Astrocyte (in vitro differentiated cells and primary cell): ENCODE measurements around the gene NUP50. TPM values are rescaled to one million over a fixed set of nuclear protein-coding genes. Genes with fewer than 3 reads are reported as not detected.

Experiments
- DNase-seq: peaks from one replicate; pipeline ENCODE4 v3.0.0-alpha.2; 2010; ENCODE audit warnings: low read depth
- FAIRE-seq: peaks from 2 replicates; lab custom pipeline; 2011; peaks lifted over from hg19 to GRCh38; lab: Jason Lieb, UNC
- H2AFZ ChIP-seq: 2 replicates; pipeline ENCODE4 v1.6.0; 2012; ENCODE audit warnings: low read depth, low read length, inconsistent platforms
- H3K27ac ChIP-seq: 2 replicates; pipeline ENCODE4 v1.5.1; 2011; ENCODE audit warnings: low read depth, low read length, inconsistent platforms
- H3K27me3 ChIP-seq: 2 replicates; pipeline ENCODE4 v1.6.0; 2011; ENCODE audit warnings: low read length, inconsistent platforms; ENCODE audit not compliant: insufficient read depth
- H3K36me3 ChIP-seq: 2 replicates; pipeline ENCODE4 v1.5.1; 2011; ENCODE audit warnings: low read length, inconsistent platforms; ENCODE audit not compliant: insufficient read depth
- H3K4me1 ChIP-seq: 2 replicates; pipeline ENCODE4 v1.5.1; 2011; ENCODE audit warnings: low read length, inconsistent platforms; ENCODE audit not compliant: insufficient read depth
- H3K4me2 ChIP-seq: 2 replicates; pipeline ENCODE4 v1.6.0; 2012; ENCODE audit warnings: low read length, inconsistent platforms
- H3K4me3 ChIP-seq: 2 replicates; pipeline ENCODE4 v1.5.1; 2011; ENCODE audit warnings: low read depth, mild to moderate bottlenecking, low read length, inconsistent platforms; ENCODE audit not compliant: insufficient read depth
- H3K79me2 ChIP-seq: 2 replicates; pipeline ENCODE4 v1.6.0; 2012; ENCODE audit warnings: mild to moderate bottlenecking, low read length, inconsistent platforms; ENCODE audit not compliant: insufficient read depth
- H3K9ac ChIP-seq: 2 replicates; pipeline ENCODE4 v1.6.0; 2012; ENCODE audit warnings: mild to moderate bottlenecking, low read length, inconsistent platforms
- H3K9me3 ChIP-seq: 2 replicates; pipeline ENCODE4 v1.5.1; 2012; ENCODE audit warnings: low read depth, mild to moderate bottlenecking, low read length, inconsistent platforms; ENCODE audit not compliant: insufficient read depth
- H4K20me1 ChIP-seq: 2 replicates; pipeline ENCODE4 v1.6.0; 2012; ENCODE audit warnings: low read length, inconsistent platforms; ENCODE audit not compliant: insufficient read depth
- H3K27ac Mint-ChIP-seq: one replicate; pipeline ENCODE4 v1.8.0; 2021; ENCODE audit warnings: mild to moderate bottlenecking, mixed read lengths; ENCODE audit not compliant: unreplicated experiment
- H3K27me3 Mint-ChIP-seq: one replicate; pipeline ENCODE4 v1.8.0; 2021; ENCODE audit warnings: low read depth, mixed read lengths; ENCODE audit not compliant: unreplicated experiment
- H3K36me3 Mint-ChIP-seq: one replicate; pipeline ENCODE4 v1.8.0; 2021; ENCODE audit warnings: low read depth, mixed read lengths; ENCODE audit not compliant: unreplicated experiment
- H3K4me1 Mint-ChIP-seq: one replicate; pipeline ENCODE4 v1.8.0; 2021; ENCODE audit warnings: low read depth, mixed read lengths; ENCODE audit not compliant: unreplicated experiment
- H3K4me3 Mint-ChIP-seq: one replicate; pipeline ENCODE4 v1.8.0; 2021; ENCODE audit warnings: mild to moderate bottlenecking, moderate library complexity, mixed read lengths; ENCODE audit not compliant: unreplicated experiment
- H3K9me3 Mint-ChIP-seq: one replicate; pipeline ENCODE4 v1.8.0; 2021; ENCODE audit warnings: mild to moderate bottlenecking, mixed read lengths; ENCODE audit not compliant: unreplicated experiment
- CTCF ChIP-seq: IDR thresholded peaks from 2 replicates; pipeline ENCODE4 v1.5.1; 2011; ENCODE audit warnings: low read depth, mild to moderate bottlenecking, inconsistent platforms, low read length, moderate library complexity; ENCODE audit not compliant: insufficient read depth
- EZH2 ChIP-seq: IDR thresholded peaks from 2 replicates; pipeline ENCODE4 v1.6.1; 2012; ENCODE audit warnings: mild to moderate bottlenecking, low read length, inconsistent platforms; ENCODE audit not compliant: insufficient read depth
- total RNA-seq: library from RNA; stranded (reverse); gene quantifications from 2 replicates; pipeline ENCODE4 v1.2.1, GENCODE V29; 2021

Gene NUP50
- total RNA-seq, 1 donor from 2014 or later = 56.4 TPM

- Mint-ChIP-seq H3K27ac (no peak overlapping the region), H3K36me3 (peaks cover 26% of the 10 kb centered on the region), H3K27me3 (no peaks in the 10 kb centered on the region), H3K9me3 (no peaks in the 10 kb centered on the region), H3K4me3 (peak overlapping the region; percentile 30), H3K4me1 (peaks cover 14% of the 10 kb centered on the region)
- H3K4me3 ChIP-seq = peak overlapping the region; percentile 11
- TF ChIP-seq EZH2 = no peak
- no peak for TF ChIP-seq CTCF
- no peak overlapping the region for H2AFZ ChIP-seq
- H3K4me1 ChIP-seq = peaks cover 27% of the 10 kb centered on the region
- no peaks in the 10 kb centered on the region for H3K79me2 ChIP-seq
- peak; percentile 65 for FAIRE-seq
- no peaks in the 10 kb centered on the region for H3K36me3 ChIP-seq
- peak; percentile 99 for DNase-seq
- no peaks in the 10 kb centered on the region for H3K9me3 ChIP-seq
- H3K27ac ChIP-seq = peak overlapping the region; percentile 100
- peak overlapping the region; percentile 94 for H3K9ac ChIP-seq
- peaks cover 8% of the 10 kb centered on the region for H4K20me1 ChIP-seq
- peak overlapping the region; percentile 82 for H3K4me2 ChIP-seq
- H3K27me3 ChIP-seq = no peaks in the 10 kb centered on the region
Observed at GRCh38 chr22:45201678-45202332, 38.1 kb downstream of the NUP50 start.

- H3K27ac Mint-ChIP-seq = no peak overlapping the region
- peak overlapping the region; percentile 77 for H3K9ac ChIP-seq
- peak overlapping the region; percentile 100 for H3K27ac ChIP-seq
- TF ChIP-seq CTCF = no peak
- H3K36me3 Mint-ChIP-seq = peaks cover 26% of the 10 kb centered on the region
- H3K9me3 Mint-ChIP-seq = no peaks in the 10 kb centered on the region
- H2AFZ ChIP-seq = no peak overlapping the region
- no peaks in the 10 kb centered on the region for H3K27me3 ChIP-seq
- peak overlapping the region; percentile 55 for H3K4me2 ChIP-seq
- peaks cover 8% of the 10 kb centered on the region for H4K20me1 ChIP-seq
- H3K4me1 ChIP-seq = peaks cover 29% of the 10 kb centered on the region
- H3K27me3 Mint-ChIP-seq = no peaks in the 10 kb centered on the region
- H3K4me3 ChIP-seq = no peak overlapping the region
- H3K4me1 Mint-ChIP-seq = peaks cover 14% of the 10 kb centered on the region
- no peaks in the 10 kb centered on the region for H3K36me3 ChIP-seq
- H3K79me2 ChIP-seq = no peaks in the 10 kb centered on the region
- DNase-seq (no peak), FAIRE-seq (no peak)
- H3K4me3 Mint-ChIP-seq = no peak overlapping the region
- no peaks in the 10 kb centered on the region for H3K9me3 ChIP-seq
Observed at GRCh38 chr22:45202333-45203149, 38.8 kb downstream of the NUP50 start.
